Mononuclear cell (primary cell): ENCODE measurements around the gene TASP1. TPM values are rescaled to one million over a fixed set of nuclear protein-coding genes. Genes with fewer than 3 reads are reported as not detected.

Experiments
- H3K27me3 ChIP-seq: 2 replicates; pipeline ENCODE4 v1.6.0; 2011; ENCODE audit warnings: low read length, control low read depth; ENCODE audit not compliant: insufficient read depth
- H3K4me1 ChIP-seq: 2 replicates; pipeline ENCODE4 v1.5.1; 2011; ENCODE audit warnings: mild to moderate bottlenecking, low read length, control low read depth; ENCODE audit not compliant: insufficient read depth
- H3K4me3 ChIP-seq: 2 replicates; pipeline ENCODE4 v1.5.1; 2011; ENCODE audit warnings: mild to moderate bottlenecking, low read length, moderate library complexity
- H3K9me3 ChIP-seq: 2 replicates; pipeline ENCODE4 v1.5.1; 2011; ENCODE audit warnings: low read depth, mild to moderate bottlenecking, control low read depth, low read length
- total RNA-seq: library from RNA; depleted of rRNA; stranded (reverse); fragments of >200 nt; gene quantifications from one replicate; pipeline ENCODE4 v1.2.3, GENCODE V29; 2012

Gene TASP1
- total RNA-seq, 1 donor, result 8.6 TPM

- H3K9me3 ChIP-seq, result no peaks in the 10 kb centered on the region
- H3K27me3 ChIP-seq, result no peaks in the 10 kb centered on the region
- no peaks in the 10 kb centered on the region for H3K4me1 ChIP-seq
- no peak overlapping the region for H3K4me3 ChIP-seq
Observed at GRCh38 chr20:13464702-13465101, 174.0 kb downstream of the TASP1 start.

- Histone ChIP-seq H3K4me1 (no peaks in the 10 kb centered on the region), H3K27me3 (no peaks in the 10 kb centered on the region), H3K4me3 (no peak overlapping the region), H3K9me3 (no peaks in the 10 kb centered on the region)
Observed at GRCh38 chr20:13461849-13462458, 176.8 kb downstream of the TASP1 start.

- no peak overlapping the region for H3K4me3 ChIP-seq
- no peaks in the 10 kb centered on the region for H3K9me3 ChIP-seq
- H3K27me3 ChIP-seq, result no peaks in the 10 kb centered on the region
Observed at GRCh38 chr20:13458860-13459451, 179.8 kb downstream of the TASP1 start.

GRCh38 chr20:13457487-13457886 is 181.2 kb downstream of the TASP1 start:
- Histone ChIP-seq H3K9me3 (no peaks in the 10 kb centered on the region), H3K27me3 (no peaks in the 10 kb centered on the region), H3K4me1 (no peaks in the 10 kb centered on the region), H3K4me3 (no peak overlapping the region)

More at GRCh38 chr20:13458860-13459451, 179.8 kb downstream of the TASP1 start:
- H3K4me1 ChIP-seq, result no peaks in the 10 kb centered on the region

- no peaks in the 10 kb centered on the region for H3K27me3 ChIP-seq
- H3K4me1 ChIP-seq, result no peaks in the 10 kb centered on the region
- H3K4me3 ChIP-seq, result no peak overlapping the region
- no peaks in the 10 kb centered on the region for H3K9me3 ChIP-seq
Observed at GRCh38 chr20:13455713-13456112, 183.0 kb downstream of the TASP1 start.

- Histone ChIP-seq H3K9me3 (no peaks in the 10 kb centered on the region), H3K4me3 (no peak overlapping the region), H3K27me3 (no peaks in the 10 kb centered on the region), H3K4me1 (no peaks in the 10 kb centered on the region)
Observed at GRCh38 chr20:13453367-13453766, 185.4 kb downstream of the TASP1 start.

GRCh38 chr20:13452470-13453124 is 186.1 kb downstream of the TASP1 start:
- Histone ChIP-seq H3K27me3 (no peaks in the 10 kb centered on the region), H3K9me3 (no peaks in the 10 kb centered on the region), H3K4me1 (no peaks in the 10 kb centered on the region), H3K4me3 (no peak overlapping the region)

- Histone ChIP-seq H3K9me3 (no peaks in the 10 kb centered on the region), H3K27me3 (no peaks in the 10 kb centered on the region), H3K4me3 (no peak overlapping the region), H3K4me1 (no peaks in the 10 kb centered on the region)
Observed at GRCh38 chr20:13449868-13450434, 188.8 kb downstream of the TASP1 start.

GRCh38 chr20:13447385-13448180 is 191.1 kb downstream of the TASP1 start:
- H3K4me3 ChIP-seq, result no peak overlapping the region
- H3K27me3 ChIP-seq, result no peaks in the 10 kb centered on the region
- no peaks in the 10 kb centered on the region for H3K9me3 ChIP-seq
- H3K4me1 ChIP-seq, result no peaks in the 10 kb centered on the region

- Histone ChIP-seq H3K4me3 (no peak overlapping the region), H3K4me1 (no peaks in the 10 kb centered on the region), H3K9me3 (no peaks in the 10 kb centered on the region), H3K27me3 (no peaks in the 10 kb centered on the region)
Observed at GRCh38 chr20:13443690-13444089, 195.0 kb downstream of the TASP1 start.

GRCh38 chr20:13442986-13443385 is 195.7 kb downstream of the TASP1 start:
- Histone ChIP-seq H3K4me3 (no peak overlapping the region), H3K9me3 (no peaks in the 10 kb centered on the region), H3K27me3 (no peaks in the 10 kb centered on the region), H3K4me1 (no peaks in the 10 kb centered on the region)

GRCh38 chr20:13441388-13441787 is 197.3 kb downstream of the TASP1 start:
- H3K4me3 ChIP-seq, result no peak overlapping the region
- no peaks in the 10 kb centered on the region for H3K4me1 ChIP-seq
- H3K27me3 ChIP-seq, result no peaks in the 10 kb centered on the region
- H3K9me3 ChIP-seq, result no peaks in the 10 kb centered on the region

GRCh38 chr20:13436530-13436929 is 202.2 kb downstream of the TASP1 start:
- H3K9me3 ChIP-seq, result no peaks in the 10 kb centered on the region
- no peaks in the 10 kb centered on the region for H3K4me1 ChIP-seq
- no peak overlapping the region for H3K4me3 ChIP-seq
- H3K27me3 ChIP-seq, result no peaks in the 10 kb centered on the region

- H3K27me3 ChIP-seq, result no peaks in the 10 kb centered on the region
- H3K4me1 ChIP-seq, result no peaks in the 10 kb centered on the region
- no peaks in the 10 kb centered on the region for H3K9me3 ChIP-seq
- H3K4me3 ChIP-seq, result no peak overlapping the region
Observed at GRCh38 chr20:13432126-13432525, 206.6 kb downstream of the TASP1 start.
